Measurements from ENCODE around the gene ZNRD2.

Gene ZNRD2

DNA sequence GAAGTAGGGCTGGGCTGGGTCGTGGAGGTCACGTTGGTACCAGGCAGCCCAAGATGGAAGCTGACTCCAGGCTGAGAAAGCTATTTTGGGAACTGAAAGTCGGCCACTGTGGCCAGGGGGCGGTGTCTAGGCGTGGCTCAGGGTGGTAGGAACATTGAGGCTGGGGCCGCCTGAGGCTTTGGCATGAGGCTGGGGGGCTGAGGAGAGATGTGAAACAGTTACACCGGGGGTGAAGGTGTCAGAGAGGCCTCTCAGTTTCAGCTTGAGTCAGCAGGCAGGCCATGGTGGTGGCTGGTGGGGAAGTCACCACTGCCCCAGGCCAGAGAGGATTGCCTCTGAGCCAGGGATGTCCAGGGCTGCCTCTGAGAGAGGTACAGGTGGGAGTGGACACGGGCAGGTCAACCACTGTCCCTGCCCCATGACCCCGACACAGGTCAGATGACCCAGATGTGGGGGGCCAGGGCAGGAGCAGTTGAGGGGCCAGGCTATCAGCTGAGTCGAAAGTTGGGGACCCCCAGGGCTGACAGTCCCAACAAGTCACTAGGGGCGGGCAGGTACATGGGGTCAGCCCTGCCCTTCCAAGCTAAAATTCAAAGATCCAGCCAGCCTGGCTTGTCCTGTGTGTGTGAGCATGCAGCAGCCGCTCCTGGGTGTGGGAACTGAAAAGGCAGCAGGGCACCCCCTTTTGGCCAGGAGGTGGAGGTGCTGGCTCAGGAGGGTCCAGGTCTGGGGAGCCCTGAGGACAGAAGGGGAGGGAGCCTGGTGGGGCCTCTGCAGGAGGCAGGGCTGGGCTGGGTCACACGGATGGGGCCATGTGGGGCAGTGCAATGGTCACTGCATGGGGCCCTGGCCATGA, 18.1 kb downstream of the ZNRD2 start:
- DNase-seq (ENCODE audit: low read depth in 2 of 2), result peak; percentile 43 to 57

DNA sequence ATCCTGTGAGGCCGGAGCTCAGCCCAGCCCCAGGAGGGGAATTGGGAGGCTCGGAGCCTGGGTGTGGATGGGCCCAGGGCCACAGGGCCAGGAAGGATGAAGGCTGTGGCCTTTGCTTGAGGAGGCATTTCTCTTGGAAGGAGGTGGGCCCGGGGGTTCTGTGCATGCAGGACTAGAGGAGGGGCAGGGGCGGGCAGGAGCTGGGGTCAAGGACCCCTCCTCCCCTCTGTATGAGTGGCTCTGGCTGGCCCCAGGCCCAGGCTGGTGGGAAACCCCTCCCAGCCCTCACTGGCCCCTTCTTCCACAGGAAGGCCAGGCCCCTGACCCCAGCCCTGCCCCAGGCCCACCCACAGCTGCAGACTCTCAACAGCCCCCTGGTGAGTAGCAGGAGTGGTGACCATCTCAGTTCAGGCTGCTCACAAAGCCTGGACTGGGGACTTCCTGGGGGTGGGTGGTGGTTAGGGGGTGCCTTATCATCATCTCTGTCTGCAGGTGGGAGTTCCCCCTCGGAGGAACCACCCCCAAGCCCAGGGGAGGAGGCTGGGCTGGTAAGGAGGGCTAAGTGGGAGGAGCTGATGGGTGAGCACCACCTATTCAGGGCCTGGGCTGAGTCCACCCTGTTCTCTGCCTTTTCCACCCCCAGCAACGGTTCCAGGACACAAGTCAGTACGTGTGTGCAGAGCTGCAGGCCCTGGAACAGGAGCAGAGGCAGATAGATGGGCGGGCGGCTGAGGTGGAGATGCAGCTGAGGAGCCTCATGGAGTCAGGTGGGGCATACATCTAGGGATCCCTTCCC, 19.4 kb downstream of the ZNRD2 start:
- DNase-seq (ENCODE audit: low read depth in 2 of 2), result no peak

DNA sequence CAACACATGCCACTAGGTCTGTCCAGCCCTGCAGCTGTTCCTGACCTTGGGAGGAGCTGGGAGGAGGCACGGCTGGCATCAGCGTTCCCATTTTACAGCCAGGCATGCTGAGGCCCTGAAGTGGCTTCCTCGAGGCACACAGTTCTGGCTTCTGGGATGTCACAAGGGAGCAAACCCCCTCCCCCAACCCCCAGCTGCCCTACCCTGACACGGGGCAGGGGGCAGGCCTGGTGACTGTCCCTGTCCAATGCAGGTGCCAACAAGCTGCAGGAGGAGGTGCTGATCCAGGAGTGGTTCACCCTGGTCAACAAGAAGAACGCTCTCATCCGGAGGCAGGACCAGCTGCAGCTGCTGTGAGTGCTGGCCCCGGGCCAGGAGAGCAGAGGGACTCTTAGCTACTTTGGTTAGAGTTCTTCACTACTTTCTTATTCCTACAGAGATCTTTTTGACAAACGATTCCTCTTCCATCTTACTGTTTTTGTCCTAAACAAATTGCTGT, 20.0 kb downstream of the ZNRD2 start:
- no peak for DNase-seq (ENCODE audit: low read depth in 2 of 2)

DNA sequence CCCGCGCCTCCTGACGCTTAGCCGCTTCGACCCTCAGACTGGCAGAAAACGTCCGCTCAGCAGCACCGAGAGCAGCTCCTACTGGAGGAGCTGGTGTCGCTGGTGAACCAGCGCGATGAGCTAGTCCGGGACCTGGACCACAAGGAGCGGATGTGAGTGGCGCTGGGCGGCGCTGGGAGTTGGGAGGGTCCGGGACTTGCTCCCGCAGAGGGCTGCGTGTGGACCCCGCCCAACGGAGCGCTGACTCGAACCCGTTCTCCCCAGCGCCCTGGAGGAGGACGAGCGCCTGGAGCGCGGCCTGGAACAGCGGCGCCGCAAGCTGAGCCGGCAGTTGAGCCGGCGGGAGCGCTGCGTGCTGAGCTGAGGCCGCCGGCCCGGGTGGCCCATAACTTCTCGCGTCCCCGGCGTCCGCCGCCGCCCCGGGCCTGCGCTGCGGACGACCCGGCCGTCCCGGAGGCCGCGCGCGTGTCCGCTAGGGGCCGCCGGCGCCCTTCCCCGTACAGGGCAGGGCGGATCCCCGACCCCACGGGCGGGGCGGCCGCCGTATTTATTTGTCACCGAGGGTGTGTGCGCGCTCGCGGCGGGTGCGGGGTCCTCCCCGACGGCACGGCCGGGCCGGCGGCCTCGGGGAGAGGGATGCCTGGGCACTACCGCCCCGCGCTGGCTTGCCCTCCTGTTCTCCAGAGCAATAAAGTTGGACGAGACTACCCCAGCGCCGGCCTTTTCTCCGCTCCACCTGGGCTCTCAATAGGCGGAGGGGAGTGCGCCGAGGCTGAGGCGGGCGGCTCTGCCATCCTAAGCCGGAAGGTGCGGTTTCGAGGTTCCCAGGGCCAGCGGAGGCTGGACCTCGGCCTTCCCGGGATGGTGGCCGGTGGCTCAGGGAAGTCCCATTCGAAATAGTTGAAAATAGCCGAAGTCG, 21.9 kb downstream of the ZNRD2 start:
- no peak for DNase-seq (ENCODE audit: low read depth in 2 of 2)

DNA sequence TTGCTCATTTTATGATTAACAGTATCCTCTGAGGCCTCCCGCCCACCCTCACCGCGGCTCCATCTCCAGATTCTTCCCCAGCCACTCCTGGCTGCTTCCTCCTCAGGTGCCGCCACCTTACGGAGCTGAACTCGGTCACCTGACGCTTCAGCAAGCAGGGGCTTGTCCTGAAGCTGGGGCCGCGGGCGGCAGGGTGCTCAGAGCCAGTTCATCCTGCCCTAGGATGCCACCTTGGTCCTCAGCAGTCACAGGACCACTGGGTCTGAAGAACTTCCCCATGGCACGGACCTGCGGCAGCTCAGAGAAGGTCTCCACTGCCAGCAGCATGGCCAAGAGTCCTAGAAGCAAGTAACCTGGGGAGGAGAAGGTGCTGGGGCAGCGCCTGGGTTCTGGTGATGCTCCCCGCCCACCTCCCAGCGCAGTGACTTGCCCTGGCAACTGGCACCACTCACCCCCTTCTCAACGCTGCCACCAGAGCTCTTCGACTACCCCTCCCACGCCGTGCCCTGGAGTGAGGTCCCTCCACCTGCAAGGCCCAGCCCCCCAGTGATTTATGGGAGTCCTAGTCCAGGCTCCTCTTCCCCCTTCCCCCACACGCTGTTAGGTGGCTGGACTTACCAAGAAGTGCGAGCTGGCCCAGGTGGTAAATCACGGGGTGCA, 22.7 kb downstream of the ZNRD2 start:
- no peak for DNase-seq (ENCODE audit: low read depth in 2 of 2)

DNA sequence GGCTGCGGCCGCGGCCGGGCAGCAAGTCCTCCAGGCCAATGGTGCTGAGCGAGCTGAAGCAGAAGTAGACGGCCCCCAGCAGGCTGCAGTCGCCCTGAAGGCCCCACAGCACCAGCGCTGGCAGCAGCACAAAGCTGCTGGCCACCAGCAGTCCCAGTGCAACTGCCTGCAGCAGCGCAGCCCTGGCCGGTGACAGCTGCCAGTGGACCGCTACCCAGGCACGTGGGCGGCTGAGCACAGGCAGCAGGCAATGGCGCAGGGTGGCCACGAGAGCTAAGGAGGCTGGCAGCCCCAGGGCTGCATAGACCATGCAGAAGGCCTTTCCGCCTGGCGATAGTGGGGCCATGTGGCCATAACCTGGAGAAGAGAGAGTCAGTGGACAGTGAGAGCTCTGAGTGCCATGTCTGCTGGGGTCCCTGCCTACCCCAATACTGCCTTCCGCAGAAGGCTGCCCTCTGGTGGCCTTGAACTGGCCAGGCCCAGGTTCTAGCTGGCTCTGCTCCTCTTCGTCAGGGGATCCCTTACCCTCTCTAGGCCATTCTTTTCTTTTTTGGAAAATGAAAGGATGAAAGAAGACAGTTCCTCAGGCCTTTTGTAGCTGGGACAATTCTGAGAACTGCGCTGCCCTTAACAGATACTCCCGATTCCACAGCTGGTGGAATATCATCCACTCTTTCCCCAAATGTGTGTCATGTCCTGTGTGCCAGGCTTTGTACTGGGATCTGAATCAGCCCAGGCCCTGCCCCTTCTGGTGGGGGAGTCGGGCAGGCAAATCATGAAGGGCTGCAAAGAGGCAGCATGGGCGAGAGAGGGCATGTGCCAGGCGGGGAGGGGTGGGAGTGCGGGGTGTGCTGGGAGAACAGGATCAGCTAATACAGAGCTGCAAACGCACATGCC, 23.5 kb downstream of the ZNRD2 start:
- no peak for DNase-seq (ENCODE audit: low read depth in 2 of 2)

DNA sequence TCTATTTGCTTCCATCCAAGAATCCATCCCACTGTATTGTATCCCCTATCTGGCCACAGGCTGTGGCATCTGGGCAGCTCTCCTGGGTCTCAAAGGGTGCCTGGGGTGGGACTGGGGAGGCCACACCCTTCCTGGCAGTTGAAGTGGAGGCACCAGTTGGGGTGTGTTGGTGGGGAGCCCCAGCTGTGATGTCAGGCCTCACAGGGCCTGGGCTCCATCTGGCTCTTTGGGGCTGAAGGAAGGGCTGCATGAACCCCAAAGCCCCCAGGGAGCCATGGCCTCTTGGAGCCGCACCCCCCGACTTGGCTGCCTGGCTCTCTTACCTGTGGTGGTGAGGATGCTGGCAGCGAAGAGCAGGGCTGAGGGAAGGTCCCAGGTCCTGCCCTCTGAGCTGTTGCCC, 24.9 kb downstream of the ZNRD2 start:
- no peak for DNase-seq (ENCODE audit: low read depth in 2 of 2)

DNA sequence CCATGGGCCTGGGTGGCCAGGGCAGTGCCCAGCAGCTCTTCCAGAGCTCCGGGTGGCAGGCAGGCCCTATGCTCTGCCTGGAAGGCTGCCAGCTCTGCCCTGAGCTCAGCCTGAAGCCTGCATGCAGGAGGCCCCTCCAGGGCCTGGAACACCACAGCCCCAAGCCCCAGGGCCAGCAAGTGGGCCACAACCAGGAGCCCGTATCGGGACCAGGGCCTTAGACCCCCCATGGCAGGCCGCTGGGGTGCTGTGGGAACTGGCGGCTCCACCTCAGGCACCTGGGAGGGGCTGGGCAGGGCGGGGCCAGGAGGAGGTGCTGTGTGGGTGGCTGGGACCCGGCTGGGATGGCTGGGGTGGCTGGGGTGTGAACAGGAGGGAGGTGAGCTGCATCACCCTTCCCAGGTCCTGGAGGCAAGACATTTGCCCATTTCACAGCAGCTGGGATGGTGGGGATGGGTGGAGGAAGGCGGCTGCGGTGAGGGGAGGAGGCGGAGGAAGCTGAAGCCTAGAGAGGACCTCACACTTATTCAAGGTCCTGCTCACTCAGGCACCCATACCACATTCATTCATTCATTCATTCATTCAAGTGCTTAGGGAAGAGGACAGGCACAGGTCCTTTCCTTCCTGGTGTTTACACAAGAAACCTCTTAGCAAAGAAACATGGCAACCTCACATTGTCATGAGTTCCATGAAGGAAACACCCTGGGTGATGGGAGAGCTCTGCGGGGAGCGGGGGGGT, 25.4 kb downstream of the ZNRD2 start, which contains the start of gene KCNK7:
TSS of gene KCNK7 (minus strand) at position 258 of the 739 bp plus-strand sequence. CDS start at position 230, 28 bp downstream.
- no peak for DNase-seq (ENCODE audit: low read depth in 2 of 2)

DNA sequence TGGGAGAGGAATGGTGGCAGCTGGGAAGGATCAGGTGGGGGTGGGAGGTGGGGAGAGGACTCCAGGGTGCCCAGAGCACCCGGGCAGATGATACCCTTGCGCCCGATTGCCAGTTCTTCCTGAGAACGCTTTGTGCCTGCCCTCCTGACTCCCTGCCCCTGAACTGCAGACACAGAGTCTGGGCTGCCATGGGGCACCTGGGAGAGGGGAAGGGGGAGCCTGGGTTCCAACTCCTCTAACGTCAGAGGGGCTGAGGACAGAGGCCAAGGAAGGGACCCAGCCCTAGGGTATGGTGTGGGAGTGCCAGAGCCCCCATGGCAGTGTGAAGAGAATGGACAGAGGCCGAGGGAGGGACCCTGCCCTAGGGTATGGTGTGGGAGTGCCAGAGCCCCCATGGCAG, 26.2 kb downstream of the ZNRD2 start:
- no peak for DNase-seq (ENCODE audit: low read depth in 2 of 2)

DNA sequence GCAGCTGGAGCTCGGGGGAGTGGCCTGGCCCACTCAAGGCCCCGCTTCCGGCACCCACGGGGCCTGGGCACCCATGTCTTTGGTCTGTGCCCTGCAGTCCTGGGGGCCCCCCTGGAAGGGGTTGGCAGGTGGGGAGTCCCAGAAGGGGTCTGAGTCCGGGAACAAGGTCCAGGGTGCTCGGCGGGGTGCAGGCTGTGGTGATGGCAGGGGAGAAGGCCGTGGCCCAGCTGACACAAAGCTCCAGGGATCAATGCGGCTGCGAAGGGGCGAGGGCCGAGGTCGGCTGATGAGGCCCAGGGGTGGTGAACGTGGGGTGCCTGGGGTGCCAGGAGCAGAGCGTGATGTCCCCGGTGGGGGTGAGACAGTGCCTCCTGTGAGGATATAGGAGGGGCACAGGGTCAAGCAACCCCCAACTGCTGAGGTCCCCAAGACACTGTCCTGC, 28.0 kb downstream of the ZNRD2 start:
- no peak for DNase-seq (ENCODE audit: low read depth in 2 of 2)

DNA sequence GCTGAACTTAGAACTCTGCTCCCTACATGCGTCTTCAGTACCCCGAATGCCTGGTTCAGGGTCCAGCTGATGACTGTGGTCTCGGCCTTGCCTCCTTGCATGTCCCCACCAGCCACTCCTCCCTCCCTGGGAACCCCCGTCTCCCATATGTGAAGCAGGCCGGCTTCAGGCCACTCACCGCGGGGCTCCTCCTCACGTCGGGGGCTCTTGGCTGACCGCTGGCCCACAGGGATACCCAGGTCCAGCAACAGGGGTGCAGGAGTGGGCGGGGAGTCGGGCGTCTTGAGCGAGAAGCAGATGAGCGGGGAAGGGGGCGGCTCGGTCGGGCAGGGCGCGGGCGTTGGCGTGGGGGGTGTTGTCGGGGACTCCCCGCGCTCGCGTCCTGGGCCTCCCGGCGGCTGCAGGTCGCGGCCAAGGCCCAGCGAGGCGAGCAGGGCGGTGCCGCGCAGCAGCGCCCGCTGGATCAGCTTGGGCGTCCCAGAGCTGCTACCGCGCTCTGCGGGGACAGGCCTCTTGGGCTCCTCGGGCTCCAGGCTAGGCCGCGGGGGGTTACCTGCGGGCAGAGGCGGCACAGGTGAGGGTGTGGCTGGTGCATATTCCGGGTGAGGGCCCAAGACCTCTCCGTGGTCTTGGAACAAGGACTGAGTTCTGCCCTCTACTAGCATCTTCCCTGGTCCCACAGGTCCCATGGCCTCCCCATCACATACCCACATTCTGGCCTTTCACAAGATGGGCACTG, 29.1 kb downstream of the ZNRD2 start:
- DNase-seq (ENCODE audit: low read depth in 2 of 2), result no peak

DNA sequence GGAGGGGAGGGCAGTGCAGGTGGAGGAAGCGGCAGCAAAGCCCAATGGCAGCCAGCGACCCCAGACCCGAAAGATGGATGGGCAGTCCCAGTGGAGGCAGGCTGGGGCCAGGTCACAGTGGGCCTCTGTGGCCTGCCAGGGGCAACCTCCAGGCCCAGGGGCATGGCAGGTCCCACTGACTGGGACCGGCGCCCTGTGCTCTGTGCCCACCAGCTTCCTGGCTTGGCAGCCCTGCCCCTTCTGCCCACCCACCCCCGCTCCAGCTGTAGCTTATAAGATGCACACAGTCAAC, 29.6 kb downstream of the ZNRD2 start:
- DNase-seq (ENCODE audit: low read depth in 2 of 2), result no peak

DNA sequence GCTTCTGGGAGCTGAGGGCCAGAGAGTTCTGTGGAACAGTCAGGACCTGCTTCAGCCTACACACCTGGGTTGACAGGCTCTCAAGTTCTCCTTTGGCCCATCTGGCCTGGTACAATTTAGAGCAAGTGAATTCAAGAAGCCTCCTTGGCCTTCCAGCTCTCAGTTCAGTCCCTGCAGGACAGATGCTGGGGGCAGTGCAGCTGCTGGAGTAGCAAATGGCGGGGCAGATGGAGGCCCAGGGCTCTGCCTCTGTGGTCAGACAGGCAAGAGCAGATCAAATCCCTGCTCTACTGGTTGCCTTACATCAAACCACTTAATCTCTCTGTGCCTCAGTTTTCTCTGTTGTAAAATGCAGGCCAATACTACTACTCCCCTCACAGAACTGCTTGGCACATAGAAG, 34.0 kb downstream of the ZNRD2 start:
- DNase-seq (ENCODE audit: low read depth in 2 of 2), result no peak

DNA sequence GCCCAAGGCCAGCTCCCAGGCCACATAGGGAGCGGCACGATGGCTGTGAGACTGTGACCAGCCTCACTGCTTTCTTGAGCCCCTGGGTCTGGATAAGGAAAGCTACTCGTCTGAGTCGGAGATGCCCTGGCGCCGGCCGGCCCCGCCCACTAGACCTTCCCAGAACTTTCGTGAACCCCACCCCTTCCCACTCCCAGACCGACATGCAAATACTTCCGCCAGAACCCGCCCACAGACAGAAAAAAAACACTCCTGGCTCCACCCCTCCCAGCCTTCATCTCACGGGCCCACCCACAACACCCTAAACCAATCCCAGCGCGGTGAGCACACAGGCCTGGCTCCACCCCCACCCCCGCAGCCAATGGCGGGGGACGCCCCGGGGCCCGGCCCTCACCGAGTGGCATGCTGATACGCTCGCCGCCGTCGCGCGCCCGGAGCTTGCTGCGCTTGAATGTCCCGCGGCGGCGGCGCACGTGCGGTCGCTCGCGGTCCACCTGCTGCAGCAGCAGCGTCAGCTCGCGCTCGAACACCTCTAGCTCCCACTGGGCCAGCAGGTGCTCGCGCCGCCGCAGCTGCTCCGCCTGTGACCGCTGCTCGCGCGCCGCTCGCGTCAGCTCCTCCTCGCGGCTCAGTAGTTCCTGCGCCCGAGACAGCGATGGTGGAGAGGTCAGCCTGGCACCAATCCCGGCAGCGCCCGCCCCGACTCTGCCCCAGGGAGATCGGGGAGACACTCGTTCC, 36.8 kb downstream of the ZNRD2 start:
- no peak for DNase-seq (ENCODE audit: low read depth in 2 of 2)

DNA sequence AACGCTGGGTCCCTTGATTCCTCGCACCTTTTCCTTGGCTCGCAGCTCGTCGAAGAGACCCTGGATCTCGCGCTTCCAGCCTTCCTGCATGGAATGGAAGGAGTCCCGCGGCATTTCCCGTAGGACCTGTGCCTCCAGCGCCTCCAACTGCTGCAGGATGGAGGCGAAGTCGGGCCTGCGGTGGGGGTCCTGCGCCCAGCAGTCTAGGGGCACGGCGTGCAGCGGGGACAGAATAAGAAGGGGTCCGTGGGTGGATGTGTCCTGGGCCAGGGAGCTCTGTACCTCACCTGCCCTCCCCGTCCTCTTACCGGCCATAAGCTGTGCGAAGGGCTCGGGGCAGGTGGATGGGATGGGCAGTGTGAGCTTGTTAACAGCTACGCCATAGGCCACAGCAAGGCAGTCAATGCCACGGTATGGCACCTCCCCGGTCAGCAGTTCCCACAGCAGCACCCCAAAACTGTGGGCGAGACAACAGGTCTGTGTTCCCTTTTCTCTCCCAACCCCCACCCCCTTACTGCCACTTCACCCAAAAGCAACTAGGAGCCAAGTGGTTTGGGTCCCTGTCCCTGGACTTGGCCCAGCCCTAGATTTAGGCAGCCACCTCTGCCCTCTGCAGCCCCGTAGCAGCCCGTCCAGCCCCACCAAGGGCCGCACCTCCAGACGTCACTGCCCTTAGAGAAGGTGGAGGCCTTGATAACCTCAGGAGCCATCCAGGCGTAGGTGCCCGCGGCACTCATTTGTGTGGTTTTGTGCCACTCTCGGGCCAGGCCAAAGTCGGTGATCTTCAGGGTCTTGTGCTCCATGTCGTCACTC, 37.5 kb downstream of the ZNRD2 start:
- no peak for DNase-seq (ENCODE audit: low read depth in 2 of 2)

DNA sequence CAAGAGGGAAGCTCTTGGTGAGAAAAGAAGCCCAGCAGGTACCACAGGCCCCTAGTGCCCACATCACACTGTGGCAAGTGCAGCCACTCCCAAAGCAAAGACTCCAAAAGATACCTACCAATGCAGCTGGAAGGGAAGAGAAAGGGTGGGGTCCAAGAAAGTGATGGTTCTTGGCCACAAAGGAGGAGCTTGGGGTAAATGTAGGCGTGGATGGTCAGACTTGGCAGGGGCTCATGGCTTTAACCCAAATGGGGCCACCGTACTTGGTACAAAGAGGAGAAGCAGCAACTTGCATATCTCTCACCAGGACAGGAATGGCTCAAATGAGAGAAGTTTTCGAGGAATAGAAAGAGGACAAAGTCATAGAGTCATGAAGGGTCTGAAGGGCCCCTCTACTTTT, 39.0 kb downstream of the ZNRD2 start:
- no peak for DNase-seq (ENCODE audit: low read depth in 2 of 2)

DNA sequence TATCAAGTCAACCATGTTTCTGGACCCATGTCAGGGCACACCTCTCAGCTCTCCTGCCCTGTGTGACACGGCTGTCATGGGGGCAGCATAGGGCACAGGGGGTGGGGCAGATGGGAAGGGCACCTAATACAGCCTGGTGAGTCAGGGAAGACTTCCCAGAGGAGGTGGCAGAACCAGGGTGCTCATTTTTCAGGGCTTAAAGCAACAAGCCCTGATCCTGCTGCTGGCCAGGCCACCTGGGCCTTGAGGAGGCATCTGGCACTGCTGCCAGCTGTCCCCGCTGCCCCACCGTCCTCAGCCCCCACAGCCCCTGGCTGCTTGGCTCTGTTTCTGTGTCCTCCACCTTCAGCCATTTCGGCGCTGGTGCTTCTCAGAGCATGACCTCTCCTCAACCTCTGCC, 39.4 kb downstream of the ZNRD2 start:
- DNase-seq (ENCODE audit: low read depth in 2 of 2), result no peak
